H1 (cell line): ENCODE measurements around the gene PRKAR1B. TPM values are rescaled to one million over a fixed set of nuclear protein-coding genes. Genes with fewer than 3 reads are reported as not detected.

Experiments used
- CTCF ChIA-PET: fragments of 300-600 bp; sonication (Branson Sonifier 250); formaldehyde crosslinking; loops from one replicate; lab custom pipeline; 2021; ENCODE audit not compliant: partially characterized antibody; lab: Charles Lee
- POLR2A ChIA-PET: fragments of 300-600 bp; sonication (Branson Sonifier 250); formaldehyde crosslinking; loops from one replicate; lab custom pipeline; 2021; ENCODE audit warnings: inconsistent platforms; ENCODE audit not compliant: partially characterized antibody; lab: Charles Lee
- DNase-seq, 2 experiments: peaks; one replicate each; pipeline versions ENCODE4 v3.0.0 to v3.0.0-alpha.2; 2010 to 2022; ENCODE audit warnings: low spot score in 2 of 2, low read depth in 1 of 2, mixed read lengths in 1 of 2
- FAIRE-seq: peaks from 2 replicates; lab custom pipeline; 2011; peaks lifted over from hg19 to GRCh38; lab: Jason Lieb, UNC
- H2AFZ ChIP-seq: 2 replicates; pipeline ENCODE4 v1.8.1; 2012; ENCODE audit warnings: low read length, inconsistent platforms
- H2AK5ac ChIP-seq: 2 replicates; pipeline ENCODE4 v1.6.1; 2013; ENCODE audit warnings: low read depth, low read length
- H2BK120ac ChIP-seq: replicated peaks from 2 replicates; pipeline ENCODE3; 2013; ENCODE audit warnings: low read depth, low read length, inconsistent platforms
- H2BK12ac ChIP-seq: 2 replicates; pipeline ENCODE4 v1.6.1; 2013; ENCODE audit warnings: low read depth, low read length
- H2BK15ac ChIP-seq: 2 replicates; pipeline ENCODE4 v1.6.1; 2013; ENCODE audit warnings: low read length
- H2BK20ac ChIP-seq: 2 replicates; pipeline ENCODE4 v1.6.1; 2013; ENCODE audit warnings: low read length
- H2BK5ac ChIP-seq: 2 replicates; pipeline ENCODE4 v1.6.1; 2013; ENCODE audit warnings: low read depth, low read length
- H3K14ac ChIP-seq: 2 replicates; pipeline ENCODE4 v1.6.1; 2013; ENCODE audit warnings: inconsistent platforms; ENCODE audit not compliant: insufficient read length
- H3K18ac ChIP-seq: 2 replicates; pipeline ENCODE4 v1.6.1; 2013; ENCODE audit warnings: low read length; ENCODE audit errors: extremely low read depth
- H3K23ac ChIP-seq: 2 replicates; pipeline ENCODE4 v1.6.1; 2013; ENCODE audit warnings: inconsistent platforms; ENCODE audit not compliant: insufficient read length
- H3K23me2 ChIP-seq: 2 replicates; pipeline ENCODE4 v1.6.1; 2013; ENCODE audit warnings: low read depth, low read length
- H3K27ac ChIP-seq: 2 replicates; pipeline ENCODE4 v1.6.1; 2011; ENCODE audit warnings: low read depth, low read length, inconsistent platforms
- H3K27me3 ChIP-seq, 4 experiments: replicated peaks in 1 of 4; 1 replicate in 1 of 4; 2 replicates in 3 of 4; pipeline versions ENCODE4 v1.6.1 to v1.8.1; 2011 to 2013; ENCODE audit warnings: low read length in 3 of 4, mild to moderate bottlenecking in 3 of 4, inconsistent platforms in 2 of 4, mixed read lengths in 2 of 4, moderate library complexity in 1 of 4; ENCODE audit not compliant: control insufficient read depth in 3 of 4, insufficient read depth in 3 of 4; ENCODE audit errors: extremely low read depth in 1 of 4
- H3K36me3 ChIP-seq, 4 experiments: 2 replicates each; pipeline versions ENCODE4 v1.6.1 to v1.8.1; 2011 to 2013; ENCODE audit warnings: mild to moderate bottlenecking in 4 of 4, low read length in 3 of 4, moderate library complexity in 2 of 4, control low read depth in 1 of 4, inconsistent platforms in 1 of 4; ENCODE audit not compliant: insufficient read depth in 4 of 4, control insufficient read depth in 2 of 4
- H3K4ac ChIP-seq: replicated peaks from 2 replicates; pipeline ENCODE3; 2013; ENCODE audit warnings: low read length, low read depth, mixed read lengths, inconsistent platforms; ENCODE audit not compliant: insufficient read length
- H3K4me1 ChIP-seq, 4 experiments: replicated peaks in 1 of 4; 1 replicate in 1 of 4; 2 replicates in 3 of 4; pipeline versions ENCODE4 v1.6.1 to v1.8.1; 2011 to 2013; ENCODE audit warnings: low read length in 3 of 4, inconsistent platforms in 2 of 4, mixed read lengths in 1 of 4; ENCODE audit not compliant: insufficient read depth in 4 of 4, control insufficient read depth in 3 of 4
- H3K4me2 ChIP-seq, 2 experiments: 2 replicates each; pipeline versions ENCODE4 v1.6.1 to v1.8.1; 2011 to 2013; ENCODE audit warnings: low read depth in 2 of 2, low read length in 2 of 2, control low read depth in 1 of 2, inconsistent platforms in 1 of 2, mild to moderate bottlenecking in 1 of 2; ENCODE audit not compliant: insufficient read depth in 1 of 2
- H3K4me3 ChIP-seq, 4 experiments: fragments of 200-600, 300-600 bp in 1 of 4; sonication (generic), shearing (Covaris generic), sonication (Bioruptor Twin) in 1 of 4; 2 replicates each; pipeline versions ENCODE4 v1.5.1 to v1.8.1; 2011 to 2016; ENCODE audit warnings: low read length in 4 of 4, low read depth in 3 of 4, control low read depth in 2 of 4, inconsistent platforms in 2 of 4, mild to moderate bottlenecking in 2 of 4, mixed read lengths in 1 of 4, moderate library complexity in 1 of 4; ENCODE audit not compliant: insufficient read depth in 2 of 4; ENCODE audit errors: extremely low read depth in 1 of 4
- H3K56ac ChIP-seq: replicated peaks from 2 replicates; pipeline ENCODE3; 2013; ENCODE audit warnings: low read depth, mild to moderate bottlenecking, mixed read lengths, low read length, inconsistent platforms; ENCODE audit not compliant: insufficient read length
- H3K79me1 ChIP-seq: 2 replicates; pipeline ENCODE4 v1.6.1; 2013; ENCODE audit warnings: low read depth, low read length, control low read depth
- H3K79me2 ChIP-seq, 2 experiments: 2 replicates each; pipeline versions ENCODE4 v1.6.1 to v1.8.1; 2012 to 2013; ENCODE audit warnings: low read length in 2 of 2, mild to moderate bottlenecking in 2 of 2, inconsistent platforms in 1 of 2; ENCODE audit not compliant: insufficient read depth in 2 of 2, control insufficient read depth in 1 of 2
- H3K9ac ChIP-seq, 4 experiments: replicated peaks in 1 of 4; 1 replicate in 1 of 4; 2 replicates in 3 of 4; pipeline versions ENCODE4 v1.6.1 to v1.8.1; 2011 to 2013; ENCODE audit warnings: low read depth in 3 of 4, low read length in 3 of 4, control low read depth in 2 of 4, mild to moderate bottlenecking in 2 of 4, moderate library complexity in 2 of 4, inconsistent platforms in 1 of 4; ENCODE audit errors: extremely low read depth in 1 of 4
- H3K9me3 ChIP-seq, 2 experiments: 2 replicates each; pipeline versions ENCODE4 v1.6.1 to v1.8.1; 2012 to 2013; ENCODE audit warnings: mild to moderate bottlenecking in 2 of 2, moderate library complexity in 2 of 2, control low read depth in 1 of 2, inconsistent platforms in 1 of 2, low read depth in 1 of 2, low read length in 1 of 2, mixed read lengths in 1 of 2; ENCODE audit not compliant: insufficient read depth in 2 of 2
- H4K20me1 ChIP-seq, 2 experiments: replicated peaks in 1 of 2; 2 replicates each; pipeline versions ENCODE3 to v1.8.1; 2011 to 2013; ENCODE audit warnings: inconsistent platforms in 2 of 2, low read length in 2 of 2, mild to moderate bottlenecking in 1 of 2; ENCODE audit not compliant: insufficient read depth in 2 of 2, control insufficient read depth in 1 of 2
- H4K5ac ChIP-seq: 2 replicates; pipeline ENCODE4 v1.6.1; 2013; ENCODE audit warnings: low read length, low read depth, mixed read lengths, inconsistent platforms; ENCODE audit not compliant: insufficient read length
- H4K8ac ChIP-seq: 2 replicates; pipeline ENCODE4 v1.8.0; 2013; ENCODE audit warnings: mild to moderate bottlenecking, moderate library complexity, low read length, inconsistent platforms; ENCODE audit not compliant: insufficient read depth; ENCODE audit errors: extremely low read depth
- H4K91ac ChIP-seq: replicated peaks from 2 replicates; pipeline ENCODE3; 2013; ENCODE audit warnings: low read length, mixed read lengths, inconsistent platforms; ENCODE audit not compliant: insufficient read length
- ASH2L ChIP-seq: fragments of 200-600, 300-600 bp; sonication (generic); IDR thresholded peaks from one replicate; pipeline ENCODE4 v1.7.1; 2017; ENCODE audit warnings: low read length
- CHD1 ChIP-seq: IDR thresholded peaks from 2 replicates; pipeline ENCODE4 v1.6.1; 2012; ENCODE audit warnings: low read depth, low read length, improper control_type of control experiment
- CTBP2 ChIP-seq: IDR thresholded peaks from 2 replicates; pipeline ENCODE4 v1.7.0; 2011; ENCODE audit warnings: borderline replicate concordance, mild to moderate bottlenecking, moderate library complexity, mixed read lengths, low read length; ENCODE audit not compliant: insufficient read depth, insufficient read length
- EGR1 ChIP-seq: IDR thresholded peaks from 2 replicates; pipeline ENCODE4 v1.6.1; 2011; ENCODE audit warnings: low read depth, low read length, borderline replicate concordance
- EZH2 ChIP-seq: fragments of 200-600 bp; sonication (generic); IDR thresholded peaks from 2 replicates; pipeline ENCODE4 v1.7.1; 2012; ENCODE audit warnings: low read depth, mild to moderate bottlenecking, moderate library complexity, low read length, inconsistent platforms; ENCODE audit not compliant: severe bottlenecking
- NANOG ChIP-seq: IDR thresholded peaks from 2 replicates; pipeline ENCODE4 v1.6.1; 2011; ENCODE audit warnings: low read length, low read depth, mild to moderate bottlenecking, inconsistent platforms; ENCODE audit not compliant: insufficient read depth, poor library complexity, severe bottlenecking
- POLR2A ChIP-seq, 2 experiments: IDR thresholded peaks; 1 replicate in 1 of 2; 2 replicates in 1 of 2; pipeline ENCODE4 v1.6.1; 2011; ENCODE audit warnings: low read depth in 2 of 2, low read length in 2 of 2, mild to moderate bottlenecking in 2 of 2; ENCODE audit errors: control extremely low read depth in 1 of 2
- SIN3A ChIP-seq, 2 experiments: IDR thresholded peaks in 1 of 2; conservative IDR thresholded peaks in 1 of 2; 2 replicates each; pipeline ENCODE4 v1.6.1; 2011 to 2012; ENCODE audit warnings: low read length in 2 of 2, improper control_type of control experiment in 1 of 2, low read depth in 1 of 2, mild to moderate bottlenecking in 1 of 2
- SP1 ChIP-seq: IDR thresholded peaks from 2 replicates; pipeline ENCODE4 v1.6.1; 2011; ENCODE audit warnings: low read depth, low read length
- SRF ChIP-seq: IDR thresholded peaks from 2 replicates; pipeline ENCODE4 v1.6.1; 2011; ENCODE audit warnings: mild to moderate bottlenecking, low read depth, low read length, moderate library complexity
- SUZ12 ChIP-seq: fragments of 200-600 bp; sonication (generic); IDR thresholded peaks from 2 replicates; pipeline ENCODE4 v1.6.1; 2012; ENCODE audit warnings: mild to moderate bottlenecking, inconsistent platforms, low read length, moderate library complexity, mixed read lengths
- TBP ChIP-seq: IDR thresholded peaks from 2 replicates; pipeline ENCODE4 v1.6.1; 2011; ENCODE audit warnings: low read depth, low read length, improper control_type of control experiment
- WGBS, 2 experiments: shearing (Covaris generic) in 1 of 2; methylation state at CpG; one replicate each; pipeline versions ENCODE4 v1.1.6 to v1.1.7; 2013 to 2015; ENCODE audit warnings: low lambda C conversion rate in 2 of 2, mixed read lengths in 2 of 2, inconsistent platforms in 1 of 2, low coverage in 1 of 2, missing lambda C conversion rate in 1 of 2; ENCODE audit not compliant: insufficient replicate concordance in 2 of 2, insufficient coverage in 1 of 2, insufficient read length in 1 of 2; ENCODE audit errors: extremely low coverage in 1 of 2, missing lambda C conversion rate in 1 of 2; 5-methylcytosine and 5-hydroxymethylcytosine counted together
- polyA plus RNA-seq, 7 experiments: library from polyadenylated mRNA; depleted of rRNA in 3 of 7; stranded (reverse) in 5 of 7; unstranded in 2 of 7; fragments of >200 nt in 5 of 7; fragments of 200-250 nt in 2 of 7; gene quantifications; 1 replicate in 5 of 7; 2 replicates in 1 of 7; 4 replicates in 1 of 7; pipeline versions ENCODE4 v1.2.1 to v1.2.3, GENCODE V29; 2011 to 2013; ENCODE audit warnings: missing spikeins in 2 of 7, mixed read lengths in 2 of 7
- total RNA-seq: library from RNA; stranded (reverse); fragmentation: NEBNext Ultra II Directional; extraction: Animal tissue kit (Norgen Biotek cat#: 25700); gene quantifications from 2 replicates; pipeline ENCODE4 v1.2.1, GENCODE V29; 2021

The PRKAR1B gene
- total and polyA plus RNA-seq, 2 of the 8 experiments (the other 6 are each of a cell fraction or from before 2014, with no cell fraction given), result 12.3 to 55.7 TPM

GRCh38 chr7:728602-729001 lies 1.5 kb upstream of the PRKAR1B start:
- H3K4me1 ChIP-seq, result peaks cover 0 to 15% (median 5%) of the 10 kb centered on the region in 4 experiments; a peak in 5 of 7 replicates
- no peak overlapping the region for H4K8ac ChIP-seq
- no peak overlapping the region for H3K27ac ChIP-seq
- no peak overlapping the region for H4K5ac ChIP-seq
- peaks cover 3% of the 10 kb centered on the region; the same call in 1 of the 2 replicates for H3K23me2 ChIP-seq
- no peak overlapping the region for H3K56ac ChIP-seq
- peaks cover 9 to 80% of the 10 kb centered on the region in 2 experiments for H3K79me2 ChIP-seq
- no peaks in the 10 kb centered on the region for H3K27me3 ChIP-seq
- H3K23ac ChIP-seq, result no peak overlapping the region
- H3K14ac ChIP-seq, result no peak overlapping the region
- no peak overlapping the region for H2AK5ac ChIP-seq
- no peak overlapping the region for H2AFZ ChIP-seq
- no peak overlapping the region for H3K18ac ChIP-seq
- 100% methylated on average over 4 of the region's 9 CpGs; no CpG with 5 or more reads in 1 of the 2 experiments for WGBS, 2 experiments
- H3K4ac ChIP-seq, result no peak overlapping the region
- H2BK15ac ChIP-seq, result no peak overlapping the region
- H3K9me3 ChIP-seq, result peaks cover 14 to 17% of the 10 kb centered on the region in 2 experiments
- peaks cover 20% of the 10 kb centered on the region for H3K79me1 ChIP-seq
- H3K36me3 ChIP-seq, result peaks cover 0 to 32% (median 15%) of the 10 kb centered on the region in 4 experiments; a peak in 5 of 8 replicates
- ChIA-PET CTCF (interaction anchor here (0.6 to 1.8 kb wide), 6 partner anchors 11 to 102 kb away, joined by 3 to 6 read pairs (median 4); no protein-coding TSS in a partner anchor), POLR2A (interaction anchor here (0.8 to 1.7 kb wide), 6 partner anchors 9 to 213 kb away, joined by 3 to 6 read pairs (median 4); no protein-coding TSS in a partner anchor)
- peak overlapping the region; percentile 62 for H4K91ac ChIP-seq
- no peak overlapping the region for H3K9ac ChIP-seq
- DNase-seq, result no peak
- peak overlapping the region; percentile 81 to 85 for H3K4me2 ChIP-seq
- TF ChIP-seq SP1, result no peak
- no peak for TF ChIP-seq CHD1
- TF ChIP-seq SIN3A (conservative IDR thresholded peaks at IDR 0.05 in 1 of 2, IDR thresholded peaks at IDR 0.05 in 1 of 2; ENCODE audit: low read depth in 1 of 2, low read length in 2 of 2), result no peak
- TF ChIP-seq EZH2, result no peak
- TF ChIP-seq SUZ12, result no peak
- TF ChIP-seq POLR2A (IDR thresholded peaks at IDR 0.05; ENCODE audit: control extremely low read depth in 1 of 2, low read depth in 2 of 2, low read length in 2 of 2), result no peak
- TF ChIP-seq TBP, result no peak
- no peak for TF ChIP-seq NANOG
- no peak for TF ChIP-seq CTBP2
- TF ChIP-seq ASH2L, result no peak
- TF ChIP-seq EGR1, result no peak
- TF ChIP-seq SRF, result no peak
- no peak overlapping the region for H2BK5ac ChIP-seq
- no peak overlapping the region for H2BK120ac ChIP-seq
- peaks cover 2 to 5% of the 10 kb centered on the region in 2 experiments for H4K20me1 ChIP-seq
- FAIRE-seq, result no peak
- H2BK12ac ChIP-seq, result no peak overlapping the region
- no peak overlapping the region for H2BK20ac ChIP-seq
- peak overlapping the region in 2 of 4 experiments; percentile 5 to 74; a peak in 3 of 8 replicates for H3K4me3 ChIP-seq
